Measurements from ENCODE around the gene SORBS2.

DNA sequence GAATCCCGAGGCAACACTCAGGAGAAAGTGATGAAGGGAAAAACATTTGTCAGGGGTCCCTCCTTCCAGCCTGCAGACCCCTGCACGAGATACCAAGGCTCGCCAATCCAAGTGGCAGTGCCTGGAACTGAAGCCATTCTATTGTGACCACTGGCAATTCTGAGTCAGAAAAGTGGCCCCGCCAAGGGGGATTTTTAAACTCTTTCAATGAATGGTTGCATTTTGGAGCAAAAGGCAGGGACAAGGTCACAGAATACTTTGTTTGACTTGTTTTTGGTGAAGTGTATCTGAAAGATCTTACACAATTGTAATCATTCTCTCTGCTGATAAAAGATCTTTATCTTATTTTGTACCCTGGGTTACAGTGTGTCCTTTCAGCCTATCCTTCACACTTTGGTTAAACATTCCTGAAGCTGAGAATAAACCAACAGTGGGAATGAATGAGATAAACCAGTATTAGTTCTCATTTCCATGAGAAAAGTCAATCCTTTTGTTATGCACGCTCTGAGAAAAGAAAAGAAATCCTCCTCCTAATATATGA is 160.8 kb downstream of the SORBS2 start:
- TF ChIP-seq CTCF (IDR thresholded peaks at IDR 0.05) (no peak), ZFX (IDR thresholded peaks at IDR 0.05; ENCODE audit: borderline replicate concordance) (no peak)
